GM12873 (cell line): ENCODE data around the gene C20orf202.

Source experiments
- TF ChIP-seq, protein P1 (sequence below): IDR thresholded peaks from 2 replicates; pipeline ENCODE4 v1.5.1; 2012; ENCODE audit warnings: low read depth, mild to moderate bottlenecking, moderate library complexity, low read length, control low read depth; ENCODE audit not compliant: insufficient read depth; ENCODE audit errors: missing control alignments

The C20orf202 gene

DNA sequence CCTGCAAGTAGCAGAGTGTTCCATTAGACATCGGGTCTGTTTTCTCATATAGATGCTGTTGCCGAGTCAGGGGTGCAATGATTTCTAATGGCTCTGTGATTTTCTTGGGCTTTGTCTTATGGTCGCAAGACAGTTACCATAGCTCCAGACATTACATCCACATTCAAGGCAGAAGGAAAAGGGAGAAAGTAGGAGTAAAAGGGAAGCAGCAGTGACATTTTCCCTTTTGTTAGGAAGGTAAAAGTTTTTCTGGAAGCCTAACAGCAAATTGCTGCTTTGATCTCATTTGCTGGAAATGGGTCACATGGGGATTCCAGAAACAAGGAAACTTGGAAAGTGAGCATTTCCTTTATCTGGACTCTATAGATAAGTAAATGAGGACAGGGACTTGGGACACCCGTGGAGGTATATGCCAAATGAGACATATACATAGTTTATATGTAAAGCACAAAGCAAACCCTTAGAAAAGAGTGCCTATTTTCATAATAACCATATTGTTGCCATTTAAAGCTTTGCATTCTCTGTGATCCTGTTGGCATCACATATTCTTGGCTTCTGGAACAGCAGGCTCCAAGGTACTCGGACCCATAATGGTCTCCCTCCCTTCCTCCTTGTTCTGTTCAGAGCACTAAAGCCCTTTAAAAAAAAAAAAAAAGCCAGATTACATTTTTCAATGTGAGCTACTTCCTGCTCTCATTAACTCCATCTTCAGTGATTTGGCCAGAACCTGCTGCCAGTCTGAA is at the start of gene C20orf202:
Gene C20orf202 (plus strand): TSS at position 693 of the 743 bp plus-strand sequence. CDS start 132 bp downstream, outside the sequence.
- TF ChIP-seq, protein P1, sequence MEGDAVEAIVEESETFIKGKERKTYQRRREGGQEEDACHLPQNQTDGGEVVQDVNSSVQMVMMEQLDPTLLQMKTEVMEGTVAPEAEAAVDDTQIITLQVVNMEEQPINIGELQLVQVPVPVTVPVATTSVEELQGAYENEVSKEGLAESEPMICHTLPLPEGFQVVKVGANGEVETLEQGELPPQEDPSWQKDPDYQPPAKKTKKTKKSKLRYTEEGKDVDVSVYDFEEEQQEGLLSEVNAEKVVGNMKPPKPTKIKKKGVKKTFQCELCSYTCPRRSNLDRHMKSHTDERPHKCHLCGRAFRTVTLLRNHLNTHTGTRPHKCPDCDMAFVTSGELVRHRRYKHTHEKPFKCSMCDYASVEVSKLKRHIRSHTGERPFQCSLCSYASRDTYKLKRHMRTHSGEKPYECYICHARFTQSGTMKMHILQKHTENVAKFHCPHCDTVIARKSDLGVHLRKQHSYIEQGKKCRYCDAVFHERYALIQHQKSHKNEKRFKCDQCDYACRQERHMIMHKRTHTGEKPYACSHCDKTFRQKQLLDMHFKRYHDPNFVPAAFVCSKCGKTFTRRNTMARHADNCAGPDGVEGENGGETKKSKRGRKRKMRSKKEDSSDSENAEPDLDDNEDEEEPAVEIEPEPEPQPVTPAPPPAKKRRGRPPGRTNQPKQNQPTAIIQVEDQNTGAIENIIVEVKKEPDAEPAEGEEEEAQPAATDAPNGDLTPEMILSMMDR = no peak

DNA sequence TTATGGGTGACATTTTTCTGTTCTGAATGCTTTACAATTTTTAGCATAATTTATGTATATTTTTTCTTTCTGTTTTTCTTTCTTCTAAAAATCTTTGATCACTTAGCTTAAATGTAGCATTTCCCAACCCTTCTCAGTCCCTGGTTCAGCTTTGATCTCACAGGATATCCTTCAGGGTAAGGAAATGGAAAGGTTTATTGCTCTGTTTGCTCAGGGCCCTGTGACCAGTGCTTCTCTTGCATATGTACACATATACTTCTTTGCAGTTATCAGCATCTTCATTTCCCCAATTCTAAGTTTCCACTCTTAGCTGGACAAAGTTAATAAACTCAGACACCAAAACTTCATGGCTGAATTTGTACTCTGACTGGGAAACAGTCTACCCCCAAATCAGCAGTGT is 49.0 kb upstream of the C20orf202 start:
- TF ChIP-seq, protein P1 = no peak

DNA sequence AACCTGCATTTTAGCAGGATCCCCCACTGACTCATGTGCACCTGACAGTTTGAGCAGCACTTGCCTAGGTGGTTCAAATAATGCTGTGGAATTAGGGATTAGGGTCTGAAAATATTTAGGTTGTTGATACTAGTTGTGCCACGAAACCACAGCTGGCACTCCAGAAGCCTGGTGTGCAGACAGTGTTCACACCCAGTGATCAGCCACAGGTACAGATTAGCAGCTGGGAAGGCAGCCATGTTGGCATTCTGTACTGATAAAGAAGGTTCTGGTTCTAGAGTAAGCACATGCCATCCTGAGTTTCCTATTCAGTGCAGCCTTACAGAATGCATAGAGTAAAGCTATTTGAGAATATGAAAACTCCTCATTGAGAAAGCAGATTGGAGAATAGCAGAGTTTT is 48.6 kb upstream of the C20orf202 start:
- TF ChIP-seq, protein P1 = no peak

DNA sequence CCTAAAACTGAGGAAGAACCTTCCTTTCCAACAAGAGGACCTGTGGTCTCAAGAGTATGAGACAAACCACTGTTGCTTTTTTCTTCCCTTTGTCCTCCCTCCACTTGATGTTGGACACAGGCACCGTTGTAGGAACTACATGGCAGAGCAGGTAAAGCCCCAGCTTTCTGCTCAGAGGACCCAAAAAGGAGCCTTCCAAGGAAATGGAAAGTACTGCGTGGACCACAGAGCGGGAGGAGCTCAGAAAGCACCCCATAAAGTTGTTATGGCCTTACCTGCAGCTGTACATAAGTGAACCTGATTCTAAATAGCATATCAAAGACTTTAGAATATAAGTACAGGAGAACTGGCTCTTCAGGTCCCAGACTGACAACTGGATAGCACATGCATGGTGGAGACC is 47.9 kb upstream of the C20orf202 start:
- TF ChIP-seq, protein P1 = no peak

DNA sequence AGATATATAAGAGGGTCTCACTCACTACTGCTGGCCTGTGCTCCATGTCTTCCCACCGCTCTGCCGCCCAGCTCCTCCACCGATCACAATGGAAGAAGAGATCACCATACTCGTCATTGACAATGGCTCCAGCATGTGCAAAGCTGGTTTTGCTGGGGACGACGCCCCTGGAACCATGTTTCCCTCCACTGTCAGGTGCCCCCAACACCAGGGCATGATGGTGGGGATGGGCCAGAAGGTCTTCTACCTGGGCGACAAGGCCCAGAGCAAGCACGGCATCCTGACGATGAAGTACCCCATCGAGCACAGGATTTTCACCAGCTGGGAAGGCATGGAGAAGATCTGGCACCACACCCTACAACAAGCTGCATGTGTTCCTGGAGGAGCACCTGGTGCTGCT is 42.8 kb upstream of the C20orf202 start:
- TF ChIP-seq, protein P1 = no peak

DNA sequence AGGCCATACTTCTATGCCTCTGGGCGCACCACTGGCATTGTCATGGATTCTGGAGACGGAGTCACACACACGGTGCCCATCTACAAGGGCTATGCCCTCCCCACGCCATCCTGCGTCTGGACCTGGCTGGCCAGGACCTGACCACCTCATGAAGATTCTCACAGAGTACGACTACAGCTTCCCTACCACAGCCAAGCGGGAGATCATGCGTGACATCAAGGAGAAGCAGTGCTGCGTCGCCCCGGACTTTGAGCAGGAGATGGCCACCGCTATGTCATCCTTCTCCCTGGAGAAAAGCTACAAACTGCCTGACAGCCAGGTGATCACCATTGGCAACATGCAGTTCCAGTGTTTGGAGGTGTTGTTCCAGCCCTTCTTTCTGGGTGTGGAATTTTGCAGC is 42.3 kb upstream of the C20orf202 start:
- TF ChIP-seq, protein P1 = no peak

DNA sequence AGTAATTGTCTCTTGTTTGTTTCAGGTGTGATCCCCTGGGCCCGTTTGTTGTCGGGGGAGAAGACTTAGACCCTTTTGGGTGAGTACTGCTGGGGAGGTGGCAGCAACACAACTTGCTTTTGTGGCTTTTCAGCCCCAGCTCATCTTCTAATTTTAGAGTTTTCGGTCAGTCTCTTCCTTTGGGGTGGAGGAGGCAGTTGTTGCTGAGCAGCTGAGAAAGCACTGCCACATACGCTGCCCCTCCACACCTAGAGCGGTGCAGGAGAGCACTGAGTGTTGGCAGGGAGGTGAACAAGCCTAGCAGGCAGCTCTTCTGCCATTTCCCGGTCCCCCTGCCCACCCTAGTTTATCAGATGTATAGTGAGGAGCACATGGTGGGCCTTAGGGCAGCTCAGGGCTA is 40.1 kb upstream of the C20orf202 start:
- TF ChIP-seq, protein P1 = no peak
